GM23248 (cell line): ENCODE results near the gene AMOT. TPM values are rescaled to one million over a fixed set of nuclear protein-coding genes. Genes with fewer than 3 reads are reported as not detected.
A peak's percentile ranks its signal among the peaks of the same experiment; 100 is the strongest.

Experiments used
- DNase-seq: peaks from one replicate; pipeline ENCODE4 v3.0.0-alpha.2; 2015
- H2AFZ ChIP-seq: fragments of 200-600 bp; sonication (generic); 2 replicates; pipeline ENCODE4 v1.6.1; 2016; ENCODE audit warnings: antibody characterized with exemption
- H3F3A ChIP-seq: fragments of 200-600 bp; sonication (generic); 2 replicates; pipeline ENCODE4 v1.6.1; 2016; ENCODE audit warnings: mild to moderate bottlenecking, antibody characterized with exemption, mixed run types; ENCODE audit not compliant: insufficient read depth
- H3K27ac ChIP-seq: fragments of 200-600 bp; sonication (generic); 2 replicates; pipeline ENCODE4 v1.5.1; 2016; ENCODE audit warnings: mild to moderate bottlenecking
- H3K27me3 ChIP-seq: fragments of 200-600 bp; sonication (generic); replicated peaks from 2 replicates; pipeline ENCODE4 v1.6.1; 2016; ENCODE audit warnings: mild to moderate bottlenecking; ENCODE audit not compliant: insufficient read depth
- H3K36me3 ChIP-seq: fragments of 200-600 bp; sonication (generic); 2 replicates; pipeline ENCODE4 v1.6.1; 2016; ENCODE audit warnings: low read depth, mild to moderate bottlenecking
- H3K4me1 ChIP-seq: fragments of 200-600 bp; sonication (generic); 2 replicates; pipeline ENCODE4 v1.6.1; 2016; ENCODE audit warnings: mild to moderate bottlenecking; ENCODE audit not compliant: insufficient read depth
- H3K4me2 ChIP-seq: fragments of 200-600 bp; sonication (generic); one replicate; pipeline ENCODE4 v1.6.1; 2016; ENCODE audit warnings: mild to moderate bottlenecking; ENCODE audit not compliant: unreplicated experiment
- H3K4me3 ChIP-seq: fragments of 200-600 bp; sonication (generic); 2 replicates; pipeline ENCODE4 v1.5.1; 2016; ENCODE audit warnings: mild to moderate bottlenecking
- H3K79me2 ChIP-seq: fragments of 200-600 bp; sonication (generic); 2 replicates; pipeline ENCODE4 v1.6.1; 2016; ENCODE audit warnings: mild to moderate bottlenecking; ENCODE audit not compliant: insufficient read depth
- H3K9ac ChIP-seq: fragments of 200-600 bp; sonication (generic); 2 replicates; pipeline ENCODE4 v1.6.1; 2016; ENCODE audit warnings: mild to moderate bottlenecking
- H3K9me2 ChIP-seq: fragments of 200-600 bp; sonication (generic); 2 replicates; pipeline ENCODE4 v1.6.1; 2016; ENCODE audit warnings: mixed run types, mild to moderate bottlenecking, moderate library complexity; ENCODE audit not compliant: insufficient read depth
- H3K9me3 ChIP-seq: fragments of 200-600 bp; sonication (generic); one replicate; pipeline ENCODE4 v1.6.1; 2017; ENCODE audit warnings: low read depth
- H4K20me1 ChIP-seq: fragments of 200-600 bp; sonication (generic); 2 replicates; pipeline ENCODE4 v1.6.0; 2016; ENCODE audit not compliant: insufficient read depth
- EZH2 ChIP-seq: fragments of 200-600 bp; sonication (generic); IDR thresholded peaks from 2 replicates; pipeline ENCODE4 v1.6.1; 2018; ENCODE audit warnings: antibody characterized with exemption, mild to moderate bottlenecking; ENCODE audit not compliant: insufficient read depth, poor library complexity, severe bottlenecking
- EZH2phosphoT487 ChIP-seq: fragments of 200-600 bp; sonication (generic); IDR thresholded peaks from 2 replicates; pipeline ENCODE4 v1.6.1; 2018; ENCODE audit warnings: antibody characterized with exemption, moderate library complexity, mild to moderate bottlenecking, low read depth; ENCODE audit not compliant: insufficient read depth
- WGBS, 2 experiments: methylation state at CpG; one replicate each; pipeline ENCODE4 v1.1.6; 2015 to 2017; ENCODE audit warnings: low lambda C conversion rate in 2 of 2, low coverage in 1 of 2; ENCODE audit errors: missing lambda C conversion rate in 2 of 2; 5-methylcytosine and 5-hydroxymethylcytosine counted together
- in situ Hi-C: fragments of 300-500 bp; cut with MboI; formaldehyde crosslinking; loops from 2 replicates; pipeline ENCODE4 v1.15.0; 2020
- polyA plus RNA-seq: library from polyadenylated mRNA; unstranded; fragments of >200 nt; fragmentation: Nextera tagmentation; extraction: Ambion mirVana; gene quantifications from 2 replicates; pipeline ENCODE4 v1.2.1, GENCODE V29; 2016
- total RNA-seq: library from RNA; depleted of rRNA; stranded (reverse); fragments of >200 nt; shearing (Covaris generic); gene quantifications from 2 replicates; pipeline ENCODE4 v1.2.3, GENCODE V29; 2014

AMOT gene
- total and polyA plus RNA-seq, 2 experiments from 2014 or later, result 2.2 to 2.5 TPM

DNA sequence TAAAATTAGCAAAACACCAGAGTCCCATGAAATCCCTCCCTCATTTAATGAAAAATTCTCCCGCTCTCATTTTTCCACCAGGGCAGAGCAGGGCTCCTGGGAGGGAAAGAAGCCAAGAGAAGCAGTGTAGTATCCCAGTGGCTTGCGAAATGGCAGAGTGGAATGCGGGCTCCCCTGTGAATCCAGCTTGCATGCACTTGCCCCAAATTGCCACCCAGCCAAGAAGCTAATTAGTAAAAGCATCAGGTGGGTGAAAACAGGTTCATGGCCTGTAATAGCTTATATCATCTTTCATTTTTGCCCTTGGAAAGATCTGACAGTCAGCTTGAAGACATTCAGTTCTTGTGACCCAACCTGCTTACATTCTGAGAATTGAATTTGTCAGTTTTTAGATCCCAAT is 10.1 kb downstream of the AMOT start:
- H3K27ac ChIP-seq, result no peak overlapping the region
- 94 to 97% methylated on average over 3 of the region's 3 CpGs for WGBS, 2 experiments
- H4K20me1 ChIP-seq, result no peaks in the 10 kb centered on the region
- DNase-seq, result no peak
- TF ChIP-seq EZH2, result no peak
- TF ChIP-seq EZH2phosphoT487, result no peak
- H3K9ac ChIP-seq, result no peak overlapping the region
- peaks cover 17% of the 10 kb centered on the region; the same call in 1 of the 2 replicates for H3K4me1 ChIP-seq
- H3K79me2 ChIP-seq, result no peaks in the 10 kb centered on the region
- H2AFZ ChIP-seq, result no peak overlapping the region
- H3K27me3 ChIP-seq, result no peaks in the 10 kb centered on the region
- no peaks in the 10 kb centered on the region for H3K36me3 ChIP-seq
- H3K9me2 ChIP-seq, result no peaks in the 10 kb centered on the region
- no peaks in the 10 kb centered on the region for H3K9me3 ChIP-seq
- in situ Hi-C loops, result no loop called here
- H3K4me3 ChIP-seq, result no peak overlapping the region
- no peak overlapping the region for H3K4me2 ChIP-seq
- H3F3A ChIP-seq, result peaks cover 8% of the 10 kb centered on the region; the same call in 1 of the 2 replicates

GRCh38 chrX:112827292-112827903 is 13.2 kb downstream of the AMOT start:
- no peaks in the 10 kb centered on the region for H3K4me1 ChIP-seq
- H3K79me2 ChIP-seq, result no peaks in the 10 kb centered on the region
- H3K4me3 ChIP-seq, result no peak overlapping the region
- in situ Hi-C loops, result no loop called here
- TF ChIP-seq EZH2 (no peak), EZH2phosphoT487 (no peak)
- H4K20me1 ChIP-seq, result no peaks in the 10 kb centered on the region
- H3K9me3 ChIP-seq, result no peaks in the 10 kb centered on the region
- no peak overlapping the region for H3K4me2 ChIP-seq
- H3K36me3 ChIP-seq, result no peaks in the 10 kb centered on the region
- no peak overlapping the region for H3K9ac ChIP-seq
- no peak overlapping the region for H2AFZ ChIP-seq
- no peak overlapping the region for H3K27ac ChIP-seq
- no peaks in the 10 kb centered on the region for H3K27me3 ChIP-seq
- 93 to 100% methylated on average over 1 of the region's 1 CpG for WGBS, 2 experiments
- H3F3A ChIP-seq, result no peaks in the 10 kb centered on the region
- DNase-seq, result no peak
- no peaks in the 10 kb centered on the region for H3K9me2 ChIP-seq

GRCh38 chrX:112826023-112826422 is 14.6 kb downstream of the AMOT start:
- no peaks in the 10 kb centered on the region for H4K20me1 ChIP-seq
- H3K9ac ChIP-seq, result no peak overlapping the region

DNA sequence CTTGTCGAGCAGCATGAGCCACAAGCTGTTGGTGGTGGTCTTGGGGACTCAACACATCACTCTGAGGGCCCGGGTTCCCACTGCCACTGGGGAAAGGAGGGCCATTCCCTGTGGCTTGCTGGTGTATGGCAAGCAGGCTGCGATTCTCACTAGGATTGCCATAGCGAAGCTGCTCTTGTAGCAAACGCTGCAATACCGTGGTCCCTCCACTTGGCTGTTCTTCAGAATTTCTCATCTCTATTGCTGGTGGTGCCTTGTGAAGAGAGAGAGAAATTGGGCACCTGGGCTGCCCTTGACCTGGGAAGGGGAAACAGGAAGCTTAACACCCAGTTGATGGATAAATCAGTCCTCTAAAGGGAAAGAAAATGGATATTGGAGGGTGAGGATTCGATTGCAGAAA is 17.7 kb downstream of the AMOT start:
- WGBS, 2 experiments, result 84 to 88% methylated on average over 5 to 6 of the region's 7 CpGs
- in situ Hi-C loops, result no loop called here

More at GRCh38 chrX:112826023-112826422, 14.6 kb downstream of the AMOT start:
- H3K4me1 ChIP-seq, result no peaks in the 10 kb centered on the region
- H3K4me3 ChIP-seq, result no peak overlapping the region
- no peak overlapping the region for H3K27ac ChIP-seq
- H2AFZ ChIP-seq, result no peak overlapping the region
- no peaks in the 10 kb centered on the region for H3F3A ChIP-seq
- H3K79me2 ChIP-seq, result no peaks in the 10 kb centered on the region
- H3K4me2 ChIP-seq, result no peak overlapping the region
- peak; percentile 22 for DNase-seq
- H3K9me3 ChIP-seq, result no peaks in the 10 kb centered on the region
- no peaks in the 10 kb centered on the region for H3K27me3 ChIP-seq
- H3K36me3 ChIP-seq, result no peaks in the 10 kb centered on the region
- TF ChIP-seq EZH2phosphoT487 (no peak), EZH2 (no peak)
- H3K9me2 ChIP-seq, result no peaks in the 10 kb centered on the region
- in situ Hi-C loops, result no loop called here

More for the DNA sequence above, 17.7 kb downstream of the AMOT start:
- Histone ChIP-seq H3K4me2 (no peak overlapping the region), H3F3A (peaks cover 6% of the 10 kb centered on the region; the same call in 1 of the 2 replicates), H4K20me1 (no peaks in the 10 kb centered on the region), H3K9me3 (no peaks in the 10 kb centered on the region), H3K4me1 (peaks cover 5% of the 10 kb centered on the region; the same call in 1 of the 2 replicates), H3K4me3 (no peak overlapping the region), H3K9me2 (no peaks in the 10 kb centered on the region), H3K27ac (no peak overlapping the region), H3K9ac (no peak overlapping the region), H3K79me2 (no peaks in the 10 kb centered on the region), H3K36me3 (no peaks in the 10 kb centered on the region), H2AFZ (no peak overlapping the region), H3K27me3 (no peaks in the 10 kb centered on the region)
- no peak for TF ChIP-seq EZH2
- TF ChIP-seq EZH2phosphoT487, result no peak
- no peak for DNase-seq
